HepG2 (cell line): Measurements from ENCODE around the gene MAP6D1. TPM values are rescaled to one million over a fixed set of nuclear protein-coding genes. Genes with fewer than 3 reads are reported as not detected.

ENCODE experiments used
- ATAC-seq: fragments of 200-7000 bp; cut with Tn5 transposase; 3 replicates; pipeline ENCODE4 v1.9.1; 2020; ENCODE audit warnings: mild to moderate bottlenecking, moderate library complexity
- BruUV-seq: library from RNA; stranded (reverse); fragments of 400-500 nt; replicated peaks from 2 replicates; lab custom pipeline; 2021; lab: Mats Ljungman, UMichigan
- CTCF ChIA-PET: fragments of 300-600 bp; formaldehyde crosslinking; extraction: SDS; loops from one replicate; lab custom pipeline; 2021; ENCODE audit warnings: low total read pairs, inconsistent platforms, low intra/inter-chr PET ratio; lab: Yijun Ruan, JAX
- POLR2A ChIA-PET: fragments of 350-600 bp; sonication (Branson Sonifier 250); formaldehyde crosslinking; loops from one replicate; lab custom pipeline; 2020; ENCODE audit warnings: antibody characterized with exemption, inconsistent platforms; lab: Yijun Ruan, JAX
- DNase-seq: peaks from one replicate; pipeline ENCODE4 v3.0.0-alpha.2; 2015; ENCODE audit warnings: low spot score
- FAIRE-seq: peaks from 3 replicates; lab custom pipeline; 2011; peaks lifted over from hg19 to GRCh38; lab: Jason Lieb, UNC
- H2AFZ ChIP-seq: one replicate; pipeline ENCODE4 v1.6.1; 2011; ENCODE audit warnings: low read length, inconsistent platforms
- H3K27ac ChIP-seq: fragments of 300-600 bp; 3 replicates; pipeline ENCODE4 v1.8.0; 2011; ENCODE audit warnings: mixed run types, mild to moderate bottlenecking, mixed read lengths, low read length, inconsistent platforms; ENCODE audit not compliant: insufficient read depth; ENCODE audit errors: extremely low read length
- H3K27me3 ChIP-seq, 2 experiments: fragments of 200-600 bp in 1 of 2; 2 replicates in 1 of 2; 3 replicates in 1 of 2; pipeline versions ENCODE4 v1.6.0 to v1.8.0; 2011; ENCODE audit warnings: low read length in 2 of 2, mild to moderate bottlenecking in 2 of 2, moderate library complexity in 2 of 2, inconsistent platforms in 1 of 2; ENCODE audit not compliant: insufficient read depth in 2 of 2, control insufficient read depth in 1 of 2
- H3K36me3 ChIP-seq, 2 experiments: fragments of 200-600 bp in 1 of 2; replicated peaks in 1 of 2; 2 replicates in 1 of 2; 3 replicates in 1 of 2; pipeline versions ENCODE4 v1.5.1 to v1.8.0; 2011; ENCODE audit warnings: low read length in 2 of 2, inconsistent platforms in 1 of 2; ENCODE audit not compliant: insufficient read depth in 2 of 2, control insufficient read depth in 1 of 2
- H3K4me1 ChIP-seq: 2 replicates; pipeline ENCODE4 v1.5.1; 2012; ENCODE audit warnings: low read length, inconsistent platforms; ENCODE audit not compliant: insufficient read depth
- H3K4me2 ChIP-seq: 2 replicates; pipeline ENCODE4 v1.6.0; 2011; ENCODE audit warnings: low read depth, low read length, inconsistent platforms
- H3K4me3 ChIP-seq, 3 experiments: fragments of 200-600 bp in 1 of 3; sonication (generic), shearing (Covaris generic) in 1 of 3; replicated peaks in 1 of 3; 2 replicates each; pipeline ENCODE4 v1.5.1; 2011 to 2016; ENCODE audit warnings: low read length in 3 of 3, inconsistent platforms in 2 of 3, low read depth in 2 of 3, mild to moderate bottlenecking in 2 of 3, control low read depth in 1 of 3, mixed read lengths in 1 of 3; ENCODE audit not compliant: insufficient read depth in 1 of 3
- H3K79me2 ChIP-seq: one replicate; pipeline ENCODE4 v1.6.1; 2011; ENCODE audit warnings: low read length, inconsistent platforms; ENCODE audit not compliant: insufficient read depth
- H3K9ac ChIP-seq: 2 replicates; pipeline ENCODE4 v1.6.0; 2011; ENCODE audit warnings: mild to moderate bottlenecking, low read depth, low read length, inconsistent platforms; ENCODE audit not compliant: insufficient read depth
- H3K9me3 ChIP-seq: 2 replicates; pipeline ENCODE4 v1.5.1; 2012; ENCODE audit warnings: mild to moderate bottlenecking, low read length
- H4K20me1 ChIP-seq: 2 replicates; pipeline ENCODE4 v1.6.0; 2011; ENCODE audit warnings: inconsistent platforms, mild to moderate bottlenecking, low read length, moderate library complexity; ENCODE audit not compliant: insufficient read depth
- MLLT10 ChIP-seq: sonication (generic); formaldehyde crosslinking; IDR thresholded peaks from 2 replicates; pipeline ENCODE4 v1.4.0; 2020; ENCODE audit warnings: missing genetic modification reagents
- NFYC ChIP-seq: IDR thresholded peaks from 2 replicates; pipeline ENCODE4 v1.6.1; 2016; ENCODE audit warnings: missing genetic modification reagents, missing compliant biosample characterization
- PRMT3 ChIP-seq: sonication (generic); formaldehyde crosslinking; IDR thresholded peaks from 2 replicates; pipeline ENCODE4 v1.8.1; 2022; ENCODE audit warnings: low read depth, mild to moderate bottlenecking, moderate library complexity, missing genetic modification reagents, borderline replicate concordance
- REL ChIP-seq: sonication (generic); formaldehyde crosslinking; conservative IDR thresholded peaks from 2 replicates; pipeline ENCODE4 v1.8.0; 2022; ENCODE audit warnings: mild to moderate bottlenecking, missing genetic modification reagents, moderate library complexity
- SMYD3 ChIP-seq: sonication (generic); formaldehyde crosslinking; IDR thresholded peaks from 2 replicates; pipeline ENCODE4 v1.8.1; 2023; ENCODE audit warnings: mild to moderate bottlenecking, missing genetic modification reagents
- U2AF1 ChIP-seq: fragments of 200-400 bp; formaldehyde crosslinking; optimal IDR thresholded peaks from 2 replicates; pipeline ENCODE3; 2017; ENCODE audit warnings: mild to moderate bottlenecking, low read depth, low read length
- ZKSCAN1 ChIP-seq: fragments of 150-350 bp; IDR thresholded peaks from 2 replicates; pipeline ENCODE4 v1.6.1; 2014; ENCODE audit warnings: low read length
- ZNF24 ChIP-seq: fragments of 450-650 bp; IDR thresholded peaks from 2 replicates; pipeline ENCODE4 v1.6.1; 2017; ENCODE audit warnings: antibody characterized with exemption, mild to moderate bottlenecking
- ZNF354B ChIP-seq: sonication (generic); formaldehyde crosslinking; IDR thresholded peaks from 2 replicates; pipeline ENCODE4 v1.8.0; 2022; ENCODE audit warnings: mild to moderate bottlenecking, missing genetic modification reagents
- ZNF772 ChIP-seq: sonication (generic); formaldehyde crosslinking; IDR thresholded peaks from 2 replicates; pipeline ENCODE4 v1.5.0; 2020; ENCODE audit warnings: mild to moderate bottlenecking, missing genetic modification reagents
- WGBS: methylation state at CpG from one replicate; pipeline ENCODE4 v1.1.6; 2017; ENCODE audit warnings: low lambda C conversion rate; 5-methylcytosine and 5-hydroxymethylcytosine counted together
- in situ Hi-C: cut with HindIII; loops from 2 replicates; pipeline ENCODE4 v1.10.0; 2017; ENCODE audit warnings: low pct_unique_long_range_greater_than_20kb; ENCODE audit not compliant: extremely low pct_ligation_motif_present
- intact Hi-C: fragments of 100-400 bp; cut with micrococcal nuclease; formaldehyde crosslinking; loops from one replicate; pipeline ENCODE4 v1.10.0; 2022; ENCODE audit not compliant: unreplicated experiment
- polyA plus RNA-seq, 8 experiments: library from polyadenylated mRNA; depleted of rRNA in 3 of 8; stranded (reverse) in 7 of 8; unstranded in 1 of 8; fragments of >200 nt; fragmentation: Illumina TruSeq in 4 of 8; extraction: Trizol in 4 of 8; gene quantifications; 2 replicates each; pipeline versions ENCODE4 v1.2.1 to v1.2.3, GENCODE V29; 2011 to 2016; ENCODE audit warnings: low read depth in 4 of 8, missing spikeins in 1 of 8, mixed read lengths in 1 of 8; ENCODE audit not compliant: insufficient read depth in 1 of 8
- total RNA-seq, 5 experiments: library from RNA; depleted of rRNA; stranded (reverse); fragments of >200 nt; fragmentation: Illumina TruSeq; extraction: Trizol; gene quantifications; 2 replicates each; pipeline ENCODE4 v1.2.3, GENCODE V29; 2016; ENCODE audit warnings: low read depth in 1 of 5
- TF ChIP-seq, protein P1 (sequence below): sonication (generic); formaldehyde crosslinking; conservative IDR thresholded peaks from 2 replicates; pipeline ENCODE4 v1.4.0; 2020; ENCODE audit warnings: missing genetic modification reagents
- TF ChIP-seq, protein P2 (sequence below): sonication (generic); formaldehyde crosslinking; IDR thresholded peaks from 2 replicates; pipeline ENCODE4 v1.5.0; 2020; ENCODE audit warnings: missing genetic modification reagents

The MAP6D1 gene
- total and polyA plus RNA-seq, 2 of the 13 experiments (the other 11 are each of a cell fraction or from before 2014, with no cell fraction given) = 0.12 to 0.62 TPM

DNA sequence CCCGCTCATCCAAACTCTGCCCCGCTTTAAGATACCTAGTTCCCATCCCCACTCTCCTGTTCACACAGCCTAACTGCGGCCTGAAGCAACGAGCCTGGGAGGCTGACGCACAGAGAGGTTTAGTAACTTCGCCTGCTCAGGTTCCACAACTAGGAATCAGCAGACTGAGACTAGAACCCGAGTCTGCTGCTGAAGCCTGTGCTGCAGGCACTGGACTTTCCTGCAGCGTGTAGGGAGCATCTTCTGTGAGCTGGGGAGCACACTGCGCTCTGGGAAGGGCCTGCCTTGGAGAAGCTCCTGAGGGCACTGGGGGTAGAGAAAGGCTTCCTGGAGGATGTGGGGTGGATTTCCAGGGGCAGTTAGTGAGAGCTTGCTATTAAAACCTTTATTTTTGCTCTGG is 4.8 kb upstream of the MAP6D1 start (continued):
- TF ChIP-seq PRMT3 (CRISPR knock-in tag) = no peak
- TF ChIP-seq, protein P1, sequence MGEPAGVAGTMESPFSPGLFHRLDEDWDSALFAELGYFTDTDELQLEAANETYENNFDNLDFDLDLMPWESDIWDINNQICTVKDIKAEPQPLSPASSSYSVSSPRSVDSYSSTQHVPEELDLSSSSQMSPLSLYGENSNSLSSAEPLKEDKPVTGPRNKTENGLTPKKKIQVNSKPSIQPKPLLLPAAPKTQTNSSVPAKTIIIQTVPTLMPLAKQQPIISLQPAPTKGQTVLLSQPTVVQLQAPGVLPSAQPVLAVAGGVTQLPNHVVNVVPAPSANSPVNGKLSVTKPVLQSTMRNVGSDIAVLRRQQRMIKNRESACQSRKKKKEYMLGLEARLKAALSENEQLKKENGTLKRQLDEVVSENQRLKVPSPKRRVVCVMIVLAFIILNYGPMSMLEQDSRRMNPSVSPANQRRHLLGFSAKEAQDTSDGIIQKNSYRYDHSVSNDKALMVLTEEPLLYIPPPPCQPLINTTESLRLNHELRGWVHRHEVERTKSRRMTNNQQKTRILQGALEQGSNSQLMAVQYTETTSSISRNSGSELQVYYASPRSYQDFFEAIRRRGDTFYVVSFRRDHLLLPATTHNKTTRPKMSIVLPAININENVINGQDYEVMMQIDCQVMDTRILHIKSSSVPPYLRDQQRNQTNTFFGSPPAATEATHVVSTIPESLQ (CRISPR knock-in tag) = no peak

DNA sequence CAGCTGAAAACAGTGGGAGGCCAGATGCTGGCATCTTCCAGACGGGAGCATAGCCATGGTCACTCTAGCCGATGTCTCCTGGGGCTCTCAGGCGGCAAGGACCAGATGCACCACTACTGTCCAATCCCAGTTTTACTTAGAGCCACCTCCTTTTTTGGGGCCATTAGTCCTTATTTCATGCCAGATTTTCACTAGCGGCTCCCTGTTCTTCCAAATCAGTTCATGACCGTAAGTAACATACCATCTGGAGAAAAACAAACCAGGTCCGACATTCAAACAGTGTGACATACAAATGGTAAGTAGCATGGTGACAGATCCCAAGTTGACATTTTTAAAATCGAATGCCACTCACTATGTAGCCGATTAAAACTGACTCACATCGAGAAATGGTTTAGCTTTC is 4.1 kb upstream of the MAP6D1 start:
- no peak for DNase-seq
- TF ChIP-seq SMYD3 (CRISPR knock-in tag) (no peak), ZNF772 (CRISPR knock-in tag) (no peak), MLLT10 (CRISPR knock-in tag) (no peak), ZKSCAN1 (no peak), REL (CRISPR knock-in tag) (no peak), NFYC (CRISPR knock-in tag) (no peak), U2AF1 (no peak), ZNF354B (CRISPR knock-in tag) (no peak), ZNF24 (no peak)
- TF ChIP-seq, protein P2, sequence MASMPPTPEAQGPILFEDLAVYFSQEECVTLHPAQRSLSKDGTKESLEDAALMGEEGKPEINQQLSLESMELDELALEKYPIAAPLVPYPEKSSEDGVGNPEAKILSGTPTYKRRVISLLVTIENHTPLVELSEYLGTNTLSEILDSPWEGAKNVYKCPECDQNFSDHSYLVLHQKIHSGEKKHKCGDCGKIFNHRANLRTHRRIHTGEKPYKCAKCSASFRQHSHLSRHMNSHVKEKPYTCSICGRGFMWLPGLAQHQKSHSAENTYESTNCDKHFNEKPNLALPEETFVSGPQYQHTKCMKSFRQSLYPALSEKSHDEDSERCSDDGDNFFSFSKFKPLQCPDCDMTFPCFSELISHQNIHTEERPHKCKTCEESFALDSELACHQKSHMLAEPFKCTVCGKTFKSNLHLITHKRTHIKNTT = no peak
- 97% methylated on average over 8 of the region's 9 CpGs for WGBS
- Histone ChIP-seq H2AFZ (no peak overlapping the region), H3K9ac (no peak overlapping the region), H3K27ac (no peak overlapping the region), H3K4me3 (no peak overlapping the region), H3K27me3 (no peaks in the 10 kb centered on the region), H3K79me2 (no peaks in the 10 kb centered on the region), H4K20me1 (no peaks in the 10 kb centered on the region), H3K9me3 (no peaks in the 10 kb centered on the region), H3K4me2 (no peak overlapping the region), H3K36me3 (peaks cover 28 to 54% of the 10 kb centered on the region in 2 experiments; a peak in 4 of 5 replicates), H3K4me1 (no peaks in the 10 kb centered on the region)
- intact Hi-C loops (no loop called here), in situ Hi-C loops (no loop called here)
- no peak for FAIRE-seq
- ATAC-seq = no peak
- no TSS peak for BruUV-seq
- CTCF ChIA-PET = no interaction called here
- POLR2A ChIA-PET = no interaction called here
